Measurements from ENCODE around the gene UCN. TPM values are rescaled to one million over a fixed set of nuclear protein-coding genes. Genes with fewer than 3 reads are reported as not detected.
"Not testable (repeated sequence)": the region's sequence is repeated elsewhere in the genome, so short reads cannot be mapped to it uniquely, and the experiment has no call there.

The UCN gene
- total RNA-seq, 1 experiment from 2014 or later, result 4.6 TPM

DNA sequence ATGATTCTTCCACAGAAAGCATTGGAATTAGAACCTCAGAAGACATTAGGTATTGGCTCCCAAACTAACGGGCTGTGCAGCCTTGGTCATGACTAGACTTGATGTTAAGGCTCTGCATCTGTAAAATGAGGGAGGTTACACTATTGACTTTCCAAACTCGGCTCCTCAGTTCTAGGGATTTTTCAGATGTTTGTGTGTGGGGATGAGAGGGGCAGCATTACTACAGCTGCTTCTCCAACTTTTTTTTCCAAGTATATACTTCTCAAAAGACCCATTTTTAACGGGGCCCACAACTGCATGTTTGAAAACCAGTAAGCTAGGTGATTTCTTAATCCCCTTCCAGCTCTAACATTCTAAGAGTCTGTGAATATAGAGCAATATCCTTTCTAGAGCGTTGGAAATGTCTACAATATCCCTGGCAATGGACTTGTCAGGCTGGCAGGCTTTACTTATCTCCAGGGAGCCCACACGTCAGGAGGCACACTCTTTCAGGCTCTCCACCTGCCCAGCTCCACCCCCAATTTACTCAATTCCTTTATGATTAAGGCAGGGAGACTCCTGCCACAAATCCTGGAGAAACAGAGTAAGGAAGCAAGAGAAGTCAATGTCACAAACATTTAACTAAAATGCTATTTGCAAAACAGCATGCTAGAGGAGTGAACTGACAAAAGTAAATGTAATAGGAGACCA is 15.5 kb upstream of the UCN start:
- BruUV-seq (replicated peaks), result no TSS peak
- intact Hi-C loops (cut with micrococcal nuclease; ENCODE audit: unreplicated experiment), result loop anchor here (5.0 kb wide), 1 partner anchor 34 kb away; the partner anchor contains the start of gene GTF3C2
- H3K4me3 Mint-ChIP-seq (ENCODE audit: low read depth, unreplicated experiment), result peak overlapping the region; percentile 91
- no peak for DNase-seq
- H3K4me1 Mint-ChIP-seq (ENCODE audit: low read depth, unreplicated experiment), result peaks cover 20% of the 10 kb centered on the region
- H3K27ac Mint-ChIP-seq (ENCODE audit: unreplicated experiment), result peak overlapping the region; percentile 96
- H3K27me3 Mint-ChIP-seq (ENCODE audit: unreplicated experiment), result no peaks in the 10 kb centered on the region
- H3K9me3 Mint-ChIP-seq (ENCODE audit: low read depth, unreplicated experiment), result no peaks in the 10 kb centered on the region
- TF ChIP-seq, protein P1, sequence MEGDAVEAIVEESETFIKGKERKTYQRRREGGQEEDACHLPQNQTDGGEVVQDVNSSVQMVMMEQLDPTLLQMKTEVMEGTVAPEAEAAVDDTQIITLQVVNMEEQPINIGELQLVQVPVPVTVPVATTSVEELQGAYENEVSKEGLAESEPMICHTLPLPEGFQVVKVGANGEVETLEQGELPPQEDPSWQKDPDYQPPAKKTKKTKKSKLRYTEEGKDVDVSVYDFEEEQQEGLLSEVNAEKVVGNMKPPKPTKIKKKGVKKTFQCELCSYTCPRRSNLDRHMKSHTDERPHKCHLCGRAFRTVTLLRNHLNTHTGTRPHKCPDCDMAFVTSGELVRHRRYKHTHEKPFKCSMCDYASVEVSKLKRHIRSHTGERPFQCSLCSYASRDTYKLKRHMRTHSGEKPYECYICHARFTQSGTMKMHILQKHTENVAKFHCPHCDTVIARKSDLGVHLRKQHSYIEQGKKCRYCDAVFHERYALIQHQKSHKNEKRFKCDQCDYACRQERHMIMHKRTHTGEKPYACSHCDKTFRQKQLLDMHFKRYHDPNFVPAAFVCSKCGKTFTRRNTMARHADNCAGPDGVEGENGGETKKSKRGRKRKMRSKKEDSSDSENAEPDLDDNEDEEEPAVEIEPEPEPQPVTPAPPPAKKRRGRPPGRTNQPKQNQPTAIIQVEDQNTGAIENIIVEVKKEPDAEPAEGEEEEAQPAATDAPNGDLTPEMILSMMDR (IDR thresholded peaks at IDR 0.05; ENCODE audit: unreplicated experiment), result no peak
- peaks cover 56% of the 10 kb centered on the region for H3K36me3 Mint-ChIP-seq (ENCODE audit: insufficient read depth, unreplicated experiment)
- CTCF ChIA-PET, result interaction anchor here (0.6 kb wide), 1 partner anchor 30 kb away, joined by 3 read pairs; no protein-coding TSS in a partner anchor

DNA sequence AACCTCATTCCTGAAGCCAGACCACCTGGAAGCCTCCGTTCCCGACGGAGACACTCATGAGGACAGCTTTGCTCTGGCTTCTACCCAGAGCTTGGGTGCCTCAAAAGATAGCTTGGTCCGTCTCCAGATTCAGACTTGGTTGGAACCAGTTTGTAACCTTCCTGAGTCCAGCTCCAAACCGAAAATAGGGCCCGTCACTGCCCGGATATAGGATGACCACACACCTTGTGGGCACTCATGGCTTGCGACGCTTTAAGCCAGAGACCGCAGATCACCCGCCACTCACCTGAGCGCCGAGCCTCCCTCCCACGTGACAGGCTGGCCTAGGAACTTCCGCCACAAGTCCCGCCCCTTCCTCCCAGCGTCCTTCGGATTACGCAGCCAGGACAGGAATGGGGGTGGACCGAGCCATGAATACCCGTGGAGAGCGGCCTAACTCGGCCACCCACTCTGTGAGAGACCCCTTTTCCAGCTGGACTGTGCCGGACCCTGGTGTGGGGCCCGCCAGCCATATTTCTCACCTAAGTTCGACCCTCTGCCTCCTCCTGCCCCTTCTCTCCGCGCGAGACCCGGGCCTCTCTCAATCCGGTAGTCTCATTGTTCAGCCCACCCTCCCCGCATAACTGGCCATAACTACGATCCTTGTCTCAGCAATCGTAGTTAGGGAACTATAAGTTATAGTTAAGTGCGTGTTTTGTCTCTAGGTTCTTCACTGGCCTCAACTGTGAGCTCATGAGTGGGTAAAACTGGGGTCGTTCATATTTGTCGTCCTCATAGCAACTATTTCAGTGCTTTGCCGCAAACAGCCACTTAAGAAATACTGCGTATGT is 14.7 kb upstream of the UCN start, which contains the start of gene MPV17:
Gene MPV17, minus strand, starts transcription at position 332 of the 830 bp plus-strand sequence. CDS start 580 bp downstream, outside the sequence.
- Mint-ChIP-seq H3K36me3 (ENCODE audit: insufficient read depth, unreplicated experiment) (peaks cover 53% of the 10 kb centered on the region), H3K27me3 (ENCODE audit: unreplicated experiment) (no peaks in the 10 kb centered on the region), H3K4me1 (ENCODE audit: low read depth, unreplicated experiment) (peaks cover 20% of the 10 kb centered on the region), H3K27ac (ENCODE audit: unreplicated experiment) (peak within 1 kb of the TSS; percentile 96), H3K9me3 (ENCODE audit: low read depth, unreplicated experiment) (no peaks in the 10 kb centered on the region), H3K4me3 (ENCODE audit: low read depth, unreplicated experiment) (peak within 1 kb of the TSS; percentile 91)
- intact Hi-C loops (cut with micrococcal nuclease; ENCODE audit: unreplicated experiment), result loop anchor here (5.0 kb wide), 1 partner anchor 34 kb away; the partner anchor contains the start of gene GTF3C2
- CTCF ChIA-PET, result interaction anchor here (0.6 to 1.2 kb wide), 2 partner anchors 19 to 30 kb away, joined by 3 read pairs; no protein-coding TSS in a partner anchor
- TSS peak; percentile 97 for BruUV-seq (replicated peaks)
- TF ChIP-seq, protein P1 (IDR thresholded peaks at IDR 0.05; ENCODE audit: unreplicated experiment), result no peak
- peak; percentile 93 for DNase-seq

DNA sequence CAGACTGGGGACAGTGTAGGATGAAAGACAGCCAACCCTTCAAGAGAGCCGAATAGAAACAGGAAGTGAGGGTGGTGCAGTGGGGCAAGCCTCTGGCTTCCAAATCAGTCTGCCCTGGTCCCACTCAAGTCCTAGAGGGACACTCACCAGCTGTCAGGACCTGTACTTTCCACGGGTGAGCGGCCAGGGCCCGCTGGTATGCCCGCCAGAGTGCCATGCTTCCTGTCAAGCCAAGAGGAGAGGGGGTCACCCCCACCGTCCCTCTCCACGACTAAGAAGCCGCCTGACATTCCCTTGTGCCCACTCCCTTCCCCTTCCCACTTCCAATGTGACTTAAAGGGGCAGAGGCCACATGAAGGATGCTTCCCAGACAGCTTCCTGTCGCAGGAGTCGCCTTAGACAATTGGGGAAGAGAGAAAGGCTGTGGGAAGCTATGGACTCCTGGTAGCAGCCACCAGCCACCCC is 14.1 kb upstream of the UCN start:
- Mint-ChIP-seq H3K9me3 (ENCODE audit: low read depth, unreplicated experiment) (no peaks in the 10 kb centered on the region), H3K36me3 (ENCODE audit: insufficient read depth, unreplicated experiment) (peaks cover 52% of the 10 kb centered on the region), H3K4me1 (ENCODE audit: low read depth, unreplicated experiment) (peaks cover 20% of the 10 kb centered on the region), H3K27ac (ENCODE audit: unreplicated experiment) (peak overlapping the region; percentile 96), H3K27me3 (ENCODE audit: unreplicated experiment) (no peaks in the 10 kb centered on the region), H3K4me3 (ENCODE audit: low read depth, unreplicated experiment) (peak overlapping the region; percentile 91)
- intact Hi-C loops (cut with micrococcal nuclease; ENCODE audit: unreplicated experiment), result loop anchor here (5.0 kb wide), 1 partner anchor 35 kb away; the partner anchor contains the start of gene GTF3C2
- peak; percentile 15 for DNase-seq
- TF ChIP-seq, protein P1 (IDR thresholded peaks at IDR 0.05; ENCODE audit: unreplicated experiment), result no peak
- CTCF ChIA-PET, result interaction anchor here (1.2 kb wide), 1 partner anchor 19 kb away, joined by 3 read pairs; no protein-coding TSS in a partner anchor
- TSS peak; percentile 81 for BruUV-seq (replicated peaks)

DNA sequence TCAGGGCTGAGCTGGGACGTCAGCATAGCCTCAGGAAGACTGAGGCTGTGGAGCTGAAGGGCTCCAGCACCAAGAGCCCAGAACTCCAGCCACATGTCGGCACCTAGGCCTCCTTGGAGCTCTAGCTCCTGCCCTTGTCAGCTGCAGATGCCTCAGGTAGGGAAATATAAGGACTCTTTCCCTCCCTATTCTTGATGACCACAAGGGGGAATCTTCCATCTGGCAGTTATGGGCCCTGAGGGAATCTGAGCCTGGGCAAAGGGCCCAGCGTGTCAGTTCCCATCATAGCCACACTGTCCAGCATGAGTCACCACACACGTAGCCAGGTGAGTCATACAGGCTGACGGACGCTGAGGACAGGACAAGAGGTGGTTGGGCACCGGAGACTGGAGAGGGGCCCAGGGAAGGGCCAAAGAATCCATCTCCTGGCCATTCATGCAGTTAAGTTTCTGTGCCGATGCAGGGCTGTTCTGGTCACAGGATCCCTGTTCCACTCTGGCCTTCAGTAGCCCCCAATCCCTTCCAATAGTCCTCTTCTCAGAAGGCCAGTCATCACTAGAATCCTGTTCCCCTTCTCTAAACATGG is 12.8 kb upstream of the UCN start:
- no peaks in the 10 kb centered on the region for H3K9me3 Mint-ChIP-seq (ENCODE audit: low read depth, unreplicated experiment)
- TF ChIP-seq, protein P1 (IDR thresholded peaks at IDR 0.05; ENCODE audit: unreplicated experiment), result peak; percentile 45
- BruUV-seq (replicated peaks), result no TSS peak
- H3K27me3 Mint-ChIP-seq (ENCODE audit: unreplicated experiment), result no peaks in the 10 kb centered on the region
- CTCF ChIA-PET, result interaction anchor here (0.7 to 1.2 kb wide), 3 partner anchors 18 to 36 kb away, joined by 3 to 4 read pairs (median 4); partner anchors contain the start of gene GTF3C2
- peak overlapping the region; percentile 96 for H3K27ac Mint-ChIP-seq (ENCODE audit: unreplicated experiment)
- intact Hi-C loops (cut with micrococcal nuclease; ENCODE audit: unreplicated experiment), result loop anchor here (1.0 to 5.0 kb wide), 2 partner anchors 36 to 49 kb away; partner anchors contain the start of genes EIF2B4, GTF3C2 and SNX17
- peak overlapping the region; percentile 91 for H3K4me3 Mint-ChIP-seq (ENCODE audit: low read depth, unreplicated experiment)
- DNase-seq, result peak; percentile 90
- peaks cover 20% of the 10 kb centered on the region for H3K4me1 Mint-ChIP-seq (ENCODE audit: low read depth, unreplicated experiment)
- peaks cover 40% of the 10 kb centered on the region for H3K36me3 Mint-ChIP-seq (ENCODE audit: insufficient read depth, unreplicated experiment)

DNA sequence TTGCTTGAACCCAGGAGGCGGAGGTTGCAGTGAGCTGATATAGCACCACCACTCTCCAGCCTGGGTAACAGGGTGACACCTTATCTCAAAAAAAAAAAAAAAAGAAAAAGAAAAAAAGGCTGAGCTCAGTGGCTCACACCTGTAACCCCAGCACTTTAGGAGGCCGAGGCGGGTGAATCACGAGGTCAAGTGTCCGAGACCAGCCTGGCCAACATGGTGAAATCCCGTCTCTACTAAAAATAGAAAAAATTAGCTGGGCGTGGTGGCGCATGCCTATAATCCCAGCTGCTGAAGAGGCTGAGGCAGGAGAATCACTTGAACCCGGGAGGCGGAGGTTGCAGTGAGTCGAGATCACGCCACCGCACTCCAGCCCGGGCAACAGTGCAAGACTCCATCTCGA is 11.6 kb upstream of the UCN start:
- peaks cover 39% of the 10 kb centered on the region for H3K36me3 Mint-ChIP-seq (ENCODE audit: insufficient read depth, unreplicated experiment)
- H3K4me3 Mint-ChIP-seq (ENCODE audit: low read depth, unreplicated experiment); BruUV-seq (replicated peaks); H3K9me3 Mint-ChIP-seq (ENCODE audit: low read depth, unreplicated experiment); H3K27me3 Mint-ChIP-seq (ENCODE audit: unreplicated experiment); DNase-seq; H3K27ac Mint-ChIP-seq (ENCODE audit: unreplicated experiment): not testable (repeated sequence)
- H3K4me1 Mint-ChIP-seq (ENCODE audit: low read depth, unreplicated experiment), result peaks cover 20% of the 10 kb centered on the region
- intact Hi-C loops (cut with micrococcal nuclease; ENCODE audit: unreplicated experiment), result loop anchor here (5.0 kb wide), 1 partner anchor 37 kb away; the partner anchor contains the start of gene GTF3C2
- CTCF ChIA-PET, result interaction anchor here (0.7 kb wide), 1 partner anchor 41 kb away, joined by 3 read pairs; no protein-coding TSS in a partner anchor

Measured in Calu3 (cell line).